LNCAP (cell line): Measurements from ENCODE around the gene MBNL2.

Source experiments
- TF ChIP-seq, protein P1 (sequence below): fragments of 450-650 bp; IDR thresholded peaks from 2 replicates; pipeline ENCODE4 v1.5.1; 2017; ENCODE audit warnings: mild to moderate bottlenecking

The MBNL2 gene

GRCh38 chr13:97371486-97372109 lies 149.5 kb downstream of the MBNL2 start:
- TF ChIP-seq, protein P1, sequence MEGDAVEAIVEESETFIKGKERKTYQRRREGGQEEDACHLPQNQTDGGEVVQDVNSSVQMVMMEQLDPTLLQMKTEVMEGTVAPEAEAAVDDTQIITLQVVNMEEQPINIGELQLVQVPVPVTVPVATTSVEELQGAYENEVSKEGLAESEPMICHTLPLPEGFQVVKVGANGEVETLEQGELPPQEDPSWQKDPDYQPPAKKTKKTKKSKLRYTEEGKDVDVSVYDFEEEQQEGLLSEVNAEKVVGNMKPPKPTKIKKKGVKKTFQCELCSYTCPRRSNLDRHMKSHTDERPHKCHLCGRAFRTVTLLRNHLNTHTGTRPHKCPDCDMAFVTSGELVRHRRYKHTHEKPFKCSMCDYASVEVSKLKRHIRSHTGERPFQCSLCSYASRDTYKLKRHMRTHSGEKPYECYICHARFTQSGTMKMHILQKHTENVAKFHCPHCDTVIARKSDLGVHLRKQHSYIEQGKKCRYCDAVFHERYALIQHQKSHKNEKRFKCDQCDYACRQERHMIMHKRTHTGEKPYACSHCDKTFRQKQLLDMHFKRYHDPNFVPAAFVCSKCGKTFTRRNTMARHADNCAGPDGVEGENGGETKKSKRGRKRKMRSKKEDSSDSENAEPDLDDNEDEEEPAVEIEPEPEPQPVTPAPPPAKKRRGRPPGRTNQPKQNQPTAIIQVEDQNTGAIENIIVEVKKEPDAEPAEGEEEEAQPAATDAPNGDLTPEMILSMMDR, result no peak

GRCh38 chr13:97372936-97373335 lies 150.8 kb downstream of the MBNL2 start:
- TF ChIP-seq, protein P1, result no peak

DNA sequence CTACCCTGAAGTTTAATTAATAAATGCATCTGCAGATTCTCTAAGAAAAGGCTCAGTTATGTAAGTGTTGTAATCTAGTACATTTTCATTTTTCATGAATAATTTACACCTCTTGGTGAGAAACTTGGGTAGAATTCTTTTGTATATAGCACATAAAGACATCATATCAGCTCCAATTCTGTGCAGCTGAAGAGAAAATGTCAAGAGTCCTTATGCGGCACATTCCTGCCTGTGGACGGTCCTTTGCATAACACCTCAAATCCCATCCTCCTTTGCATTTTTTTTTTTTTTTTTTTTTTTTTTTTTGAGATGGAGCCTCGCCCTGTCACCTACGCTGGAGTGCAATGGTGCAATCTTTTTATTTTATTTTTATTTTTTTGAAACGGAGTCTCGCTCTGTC lies 151.7 kb downstream of the MBNL2 start:
- TF ChIP-seq, protein P1, result no peak

- TF ChIP-seq, protein P1, result no peak
These were observed 154.8 kb downstream of the MBNL2 start for GRCh38 chr13:97376981-97377380.

DNA sequence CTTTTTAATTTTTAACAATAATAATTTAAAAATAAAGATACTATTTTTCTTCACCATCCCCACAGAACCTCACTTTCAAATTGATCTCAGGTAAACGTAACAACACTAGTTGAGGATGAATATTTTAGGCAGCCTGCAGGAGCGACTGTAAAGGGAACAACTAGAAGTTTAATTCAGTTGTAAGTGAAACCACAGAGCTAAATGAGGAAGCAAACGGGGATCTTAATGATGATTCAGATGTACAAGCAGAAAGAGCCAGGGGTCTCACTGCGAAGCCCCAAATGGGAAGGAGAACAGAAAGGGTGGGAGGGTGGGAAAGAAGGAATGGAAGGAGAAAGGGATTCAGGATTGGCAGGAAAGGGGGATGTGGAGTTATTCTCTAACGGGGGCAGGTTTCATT lies 157.3 kb downstream of the MBNL2 start:
- TF ChIP-seq, protein P1, result no peak

DNA sequence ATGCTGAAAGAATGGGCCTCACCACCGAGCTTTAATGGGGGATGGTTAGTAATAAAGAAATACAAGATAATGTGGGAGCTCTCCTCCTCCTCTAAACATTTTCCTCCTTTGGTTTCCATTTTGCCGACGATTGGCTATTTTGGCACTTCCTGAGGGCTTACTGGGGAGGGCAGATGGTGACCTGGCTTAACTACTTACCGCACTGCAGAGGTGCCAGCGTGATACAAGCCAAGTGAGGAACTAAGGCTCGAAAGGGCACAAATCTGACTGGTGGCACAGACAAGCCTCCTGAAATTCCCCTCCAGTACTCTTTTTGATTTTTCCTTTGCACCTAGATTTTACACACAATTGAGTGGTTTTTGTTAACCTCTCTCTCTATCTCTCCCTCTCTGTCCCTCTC lies 158.6 kb downstream of the MBNL2 start:
- TF ChIP-seq, protein P1, result no peak

DNA sequence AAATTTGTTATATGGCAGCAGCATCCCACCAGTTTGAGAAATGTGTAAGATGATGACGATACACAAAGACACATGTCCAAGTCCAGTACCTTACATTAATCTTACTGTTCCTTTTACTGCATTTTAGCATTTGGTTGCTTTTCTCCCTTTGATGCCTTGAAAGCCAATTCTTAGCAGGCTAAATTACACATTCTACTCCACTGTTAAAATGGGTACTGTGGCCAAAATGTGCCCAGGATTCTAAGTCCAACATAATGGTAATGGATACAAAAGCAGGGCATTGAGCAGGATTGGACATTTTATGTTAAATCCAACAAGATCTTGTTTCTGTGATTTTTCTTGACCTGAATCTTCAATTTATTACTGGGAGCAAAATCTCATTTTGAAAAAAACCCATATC lies 159.1 kb downstream of the MBNL2 start:
- TF ChIP-seq, protein P1, result no peak

DNA sequence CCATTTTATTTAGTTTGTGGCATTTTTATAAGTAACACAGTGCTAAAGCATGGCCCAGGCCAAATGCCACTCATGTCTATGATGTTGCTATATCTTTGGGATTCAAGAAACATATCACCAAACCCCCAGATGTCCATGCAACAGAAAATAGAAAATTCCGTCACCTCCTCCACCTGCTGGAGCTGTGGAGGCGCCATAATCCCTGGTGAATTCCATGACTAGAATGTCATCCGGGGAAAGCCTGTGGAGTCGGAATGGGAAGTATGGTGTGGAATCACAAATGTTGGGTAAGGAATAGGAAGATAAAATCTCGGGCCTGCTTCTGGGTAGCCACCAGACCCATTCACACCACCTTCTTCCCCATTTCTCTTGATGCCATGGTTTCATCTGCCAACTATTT lies 160.1 kb downstream of the MBNL2 start:
- TF ChIP-seq, protein P1, result no peak
